Omental fat pad (tissue), 4 donors: ENCODE measurements around the gene MZF1. TPM values are rescaled to one million over a fixed set of nuclear protein-coding genes. Genes with fewer than 3 reads are reported as not detected.

Source experiments
- ATAC-seq: fragments of 150-250 bp; one replicate; pipeline ENCODE4 v1.9.1; 2016; ENCODE audit warnings: mild to moderate bottlenecking, moderate library complexity; ENCODE audit not compliant: low FRiP score
- DNase-seq: peaks from one replicate; pipeline ENCODE4 v3.0.0-alpha.2; 2019; ENCODE audit warnings: low spot score
- total RNA-seq, 4 donors: library from RNA; depleted of rRNA; stranded (reverse); fragments of >200 nt; gene quantifications; one replicate each; pipeline ENCODE4 v1.1.0, GENCODE V29; 2016
- TF ChIP-seq, protein P1 (sequence below), 3 donors: fragments of 450-650 bp; IDR thresholded peaks; one replicate each; pipeline ENCODE4 v1.5.1; 2016 to 2017; ENCODE audit warnings: antibody characterized with exemption in 3 of 3, mild to moderate bottlenecking in 3 of 3, moderate library complexity in 2 of 3

MZF1 gene
- total RNA-seq, 4 donors from 2014 or later = 15.8 to 32.5 (median 22.1) TPM

- TF ChIP-seq, protein P1, sequence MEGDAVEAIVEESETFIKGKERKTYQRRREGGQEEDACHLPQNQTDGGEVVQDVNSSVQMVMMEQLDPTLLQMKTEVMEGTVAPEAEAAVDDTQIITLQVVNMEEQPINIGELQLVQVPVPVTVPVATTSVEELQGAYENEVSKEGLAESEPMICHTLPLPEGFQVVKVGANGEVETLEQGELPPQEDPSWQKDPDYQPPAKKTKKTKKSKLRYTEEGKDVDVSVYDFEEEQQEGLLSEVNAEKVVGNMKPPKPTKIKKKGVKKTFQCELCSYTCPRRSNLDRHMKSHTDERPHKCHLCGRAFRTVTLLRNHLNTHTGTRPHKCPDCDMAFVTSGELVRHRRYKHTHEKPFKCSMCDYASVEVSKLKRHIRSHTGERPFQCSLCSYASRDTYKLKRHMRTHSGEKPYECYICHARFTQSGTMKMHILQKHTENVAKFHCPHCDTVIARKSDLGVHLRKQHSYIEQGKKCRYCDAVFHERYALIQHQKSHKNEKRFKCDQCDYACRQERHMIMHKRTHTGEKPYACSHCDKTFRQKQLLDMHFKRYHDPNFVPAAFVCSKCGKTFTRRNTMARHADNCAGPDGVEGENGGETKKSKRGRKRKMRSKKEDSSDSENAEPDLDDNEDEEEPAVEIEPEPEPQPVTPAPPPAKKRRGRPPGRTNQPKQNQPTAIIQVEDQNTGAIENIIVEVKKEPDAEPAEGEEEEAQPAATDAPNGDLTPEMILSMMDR (IDR thresholded peaks at IDR 0.05) = no peak
- DNase-seq = peak; percentile 21
These were observed 913 bp downstream of the MZF1 start for GRCh38 chr19:58572026-58572817.

DNA sequence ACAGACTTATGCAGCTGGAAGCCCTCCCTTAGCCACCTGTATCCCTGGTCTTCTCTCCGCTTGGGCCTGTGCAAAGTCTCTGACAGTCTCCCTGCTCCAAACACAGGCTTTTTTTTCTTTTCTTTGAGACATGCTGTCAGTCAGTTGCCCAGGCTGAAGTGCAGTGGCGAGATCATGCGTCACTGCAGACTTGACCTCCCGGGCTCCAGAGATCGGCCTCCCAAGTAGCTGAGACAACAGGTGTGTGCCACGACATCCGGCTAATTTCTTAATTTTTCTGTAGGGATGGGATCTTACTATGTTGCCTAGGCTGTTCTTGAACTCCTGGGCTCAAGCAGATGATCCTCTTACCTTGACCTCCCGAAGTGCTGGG is 1.6 kb downstream of the MZF1 start:
- DNase-seq (no peak), ATAC-seq (no peak)
- TF ChIP-seq, protein P1 (IDR thresholded peaks at IDR 0.05) = no peak

More at GRCh38 chr19:58572026-58572817, 913 bp downstream of the MZF1 start:
- ATAC-seq = no peak

DNA sequence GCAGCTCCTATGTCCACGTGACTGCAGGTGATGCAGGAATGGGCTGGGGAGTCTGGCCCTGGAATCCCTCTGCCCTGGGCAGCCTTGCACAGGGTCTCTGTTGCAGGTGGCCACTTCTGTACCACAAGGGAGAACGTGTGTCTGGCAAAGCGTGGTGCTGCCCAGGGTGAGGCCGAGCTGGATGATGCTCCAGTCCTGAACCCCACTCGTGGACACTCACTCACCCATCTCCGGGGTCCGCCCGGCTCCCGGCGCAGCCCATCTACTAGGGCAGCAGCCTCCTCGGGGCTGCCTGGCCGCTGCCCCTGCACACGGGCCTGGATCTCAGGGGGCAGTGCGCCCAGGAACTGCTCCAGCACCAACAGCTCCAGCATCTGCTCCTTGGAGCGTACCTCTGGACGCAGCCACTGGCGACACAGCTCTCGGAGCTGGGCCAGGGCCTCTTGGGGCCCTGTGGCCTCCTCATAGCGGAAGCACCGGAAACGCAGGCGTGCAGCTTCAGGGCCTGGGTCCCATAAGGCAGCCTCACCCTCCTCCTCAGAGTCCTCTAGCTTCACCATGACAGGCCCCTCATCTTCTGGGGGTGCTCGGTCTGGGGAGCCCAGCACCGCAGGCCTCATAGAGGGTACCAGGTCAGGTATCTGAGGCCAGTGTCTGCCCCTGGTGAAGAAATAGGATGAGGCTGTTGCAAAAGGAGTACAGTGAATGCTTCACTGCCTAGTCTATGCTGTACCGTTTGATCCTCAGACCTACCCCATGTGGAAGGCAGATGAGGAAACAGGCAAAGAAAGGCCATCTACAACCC is 2.2 kb downstream of the MZF1 start:
- DNase-seq = no peak
- TF ChIP-seq, protein P1 (IDR thresholded peaks at IDR 0.05) = no peak
- ATAC-seq = no peak

GRCh38 chr19:58569943-58570670 is 3.0 kb downstream of the MZF1 start:
- DNase-seq (no peak), ATAC-seq (no peak)
- TF ChIP-seq, protein P1 (IDR thresholded peaks at IDR 0.05) = no peak

- DNase-seq (no peak), ATAC-seq (no peak)
- TF ChIP-seq, protein P1 (IDR thresholded peaks at IDR 0.05) = no peak
These were observed 3.8 kb downstream of the MZF1 start for GRCh38 chr19:58569191-58569942.

DNA sequence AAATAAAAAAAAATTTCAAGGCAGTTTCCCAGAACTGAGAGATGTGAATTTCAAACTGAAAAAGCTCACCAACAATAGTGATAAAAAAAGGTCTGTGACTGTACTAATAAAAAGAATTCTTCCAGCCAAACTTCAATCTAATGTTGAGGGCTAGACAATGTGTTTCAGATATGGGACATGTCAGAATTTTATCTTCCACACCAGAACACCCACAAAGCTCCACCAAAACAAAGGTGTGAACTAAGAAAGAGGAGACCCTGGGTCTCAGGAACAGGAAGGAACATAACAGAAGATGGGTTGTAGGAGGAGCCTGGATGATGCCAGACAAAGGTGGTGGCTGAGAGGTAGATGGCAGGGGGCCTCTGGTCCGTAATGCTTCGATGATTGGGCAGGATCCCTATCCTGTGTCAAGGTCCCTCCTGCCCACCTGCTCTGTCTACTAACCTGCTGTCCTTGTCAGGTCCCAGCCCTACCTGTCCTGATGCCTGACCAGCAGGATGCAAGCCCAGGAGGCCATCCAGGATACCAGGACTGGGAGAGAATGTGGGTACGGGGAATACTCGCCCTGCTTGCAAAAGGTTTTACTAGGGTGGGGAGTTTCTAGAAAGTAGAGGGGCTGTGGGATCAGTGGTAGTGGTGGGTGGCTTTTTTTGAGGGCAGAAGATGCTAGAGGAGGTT is 4.5 kb downstream of the MZF1 start:
- ATAC-seq = no peak
- TF ChIP-seq, protein P1 (IDR thresholded peaks at IDR 0.05) = no peak
- no peak for DNase-seq
